Liver (tissue), 4 donors: Measurements from ENCODE around the gene C19orf67. TPM values are rescaled to one million over a fixed set of nuclear protein-coding genes. Genes with fewer than 3 reads are reported as not detected.

Experiments used
- polyA plus RNA-seq, 2 donors: library from polyadenylated mRNA; stranded (reverse) in 1 of 2; unstranded in 1 of 2; fragments of 200-250 nt in 1 of 2; fragments of >200 nt in 1 of 2; fragmentation: Nextera tagmentation in 1 of 2; extraction: Ambion mirVana in 1 of 2; gene quantifications; one replicate each; pipeline versions ENCODE4 v1.2.1 to v1.2.3, GENCODE V29; 2013 to 2015
- total RNA-seq, 2 donors: library from RNA; depleted of rRNA; stranded (reverse); fragments of >200 nt; gene quantifications; one replicate each; pipeline ENCODE4 v1.2.3, GENCODE V29; 2014
- donor health status: healthy.
- donor health status: healthy.
- donor health status: healthy.

C19orf67 gene
- total and polyA plus RNA-seq, 4 donors: 0.25 TPM; not detected in 3

Other genes starting within 250 kb of the C19orf67 start
- gene NANOS3, start 208.6 kb downstream of the C19orf67 start, total RNA-seq: not detected
- gene NANOS3, start 208.6 kb downstream of the C19orf67 start, polyA plus RNA-seq: not detected
- gene BRME1, start 179.7 kb downstream of the C19orf67 start, total RNA-seq: 1 to 10 TPM in 1 of 2 donors, under 1 TPM in 1; 0.42 to 5.3 TPM
- gene BRME1, start 179.7 kb downstream of the C19orf67 start, polyA plus RNA-seq: under 1 TPM; 0.46 to 0.51 TPM
- 10 to 100 TPM in 1 of 2 donors, 1 to 10 TPM in 1; 7.4 to 12.0 TPM for gene CC2D1A, start 179.6 kb downstream of the C19orf67 start, total RNA-seq
- gene CC2D1A, start 179.6 kb downstream of the C19orf67 start, polyA plus RNA-seq: 10 to 100 TPM in 1 of 2 donors, 1 to 10 TPM in 1; 8.4 to 11.5 TPM
- not detected for gene PODNL1, start 147.4 kb downstream of the C19orf67 start, total RNA-seq
- gene PODNL1, start 147.4 kb downstream of the C19orf67 start, polyA plus RNA-seq: under 1 TPM in 1 of 2 donors, not detected in 1; 0.30 TPM
- gene DCAF15, start 133.3 kb downstream of the C19orf67 start, total RNA-seq: 10 to 100 TPM in 1 of 2 donors, 1 to 10 TPM in 1; 3.8 to 10.4 TPM
- 1 to 10 TPM; 2.6 to 7.3 TPM for gene DCAF15, start 133.3 kb downstream of the C19orf67 start, polyA plus RNA-seq
- 1 to 10 TPM; 3.7 to 5.6 TPM for gene RFX1, start 79.5 kb downstream of the C19orf67 start, total RNA-seq
- 1 to 10 TPM; 1.8 to 3.3 TPM for gene RFX1, start 79.5 kb downstream of the C19orf67 start, polyA plus RNA-seq
- not detected for gene RLN3, start 57.6 kb downstream of the C19orf67 start, total RNA-seq
- not detected for gene RLN3, start 57.6 kb downstream of the C19orf67 start, polyA plus RNA-seq
- gene IL27RA, start 54.0 kb downstream of the C19orf67 start, total RNA-seq: 1 to 10 TPM; 1.9 to 2.8 TPM
- gene IL27RA, start 54.0 kb downstream of the C19orf67 start, polyA plus RNA-seq: 1 to 10 TPM; 1.0 to 1.2 TPM
- 1 to 10 TPM; 1.4 to 6.6 TPM for gene PALM3, start 23.7 kb downstream of the C19orf67 start, total RNA-seq
- 10 to 100 TPM in 1 of 2 donors, 1 to 10 TPM in 1; 5.3 to 17.9 TPM for gene PALM3, start 23.7 kb downstream of the C19orf67 start, polyA plus RNA-seq
- gene MISP3, start 13.0 kb downstream of the C19orf67 start, total RNA-seq: 1 to 10 TPM in 1 of 2 donors, under 1 TPM in 1; 0.28 to 3.8 TPM
- 1 to 10 TPM; 1.8 to 3.9 TPM for gene MISP3, start 13.0 kb downstream of the C19orf67 start, polyA plus RNA-seq
- 10 to 100 TPM in 1 of 2 donors, 1 to 10 TPM in 1; 6.4 to 33.0 TPM for gene SAMD1, start 5.0 kb upstream of the C19orf67 start, total RNA-seq
- gene SAMD1, start 5.0 kb upstream of the C19orf67 start, polyA plus RNA-seq: 10 to 100 TPM in 1 of 2 donors, 1 to 10 TPM in 1; 2.1 to 11.7 TPM
- gene PRKACA, start 32.0 kb upstream of the C19orf67 start, total RNA-seq: 10 to 100 TPM; 28.5 to 51.9 TPM
- gene PRKACA, start 32.0 kb upstream of the C19orf67 start, polyA plus RNA-seq: 10 to 100 TPM; 15.5 to 72.4 TPM
- gene ASF1B, start 50.8 kb upstream of the C19orf67 start, total RNA-seq: 10 to 100 TPM in 1 of 2 donors, under 1 TPM in 1; 0.25 to 20.5 TPM
- 1 to 10 TPM in 1 of 2 donors, under 1 TPM in 1; 0.63 to 2.6 TPM for gene ASF1B, start 50.8 kb upstream of the C19orf67 start, polyA plus RNA-seq
- gene ADGRL1, start 120.4 kb upstream of the C19orf67 start, total RNA-seq: 1 to 10 TPM in 1 of 2 donors, under 1 TPM in 1; 0.56 to 1.6 TPM
- under 1 TPM; 0.14 to 0.50 TPM for gene ADGRL1, start 120.4 kb upstream of the C19orf67 start, polyA plus RNA-seq